Testis (tissue), 2 donors: ENCODE results near the gene EHMT1.
"Not testable (repeated sequence)": the region's sequence is repeated elsewhere in the genome, so short reads cannot be mapped to it uniquely, and the experiment has no call there.

Experiments
- POLR2A ChIP-seq: fragments of 450-650 bp; IDR thresholded peaks from one replicate; pipeline ENCODE4 v1.6.1; 2017; ENCODE audit warnings: antibody characterized with exemption, mild to moderate bottlenecking, moderate library complexity
- TF ChIP-seq, protein P1 (sequence below), 3 experiments: fragments of 450-650 bp in 2 of 3; fragments of 200-600 bp in 1 of 3; sonication (generic) in 1 of 3; IDR thresholded peaks; one replicate each; pipeline ENCODE4 v1.5.1; 2016 to 2019; ENCODE audit warnings: antibody characterized with exemption in 3 of 3, mild to moderate bottlenecking in 2 of 3, moderate library complexity in 1 of 3

DNA sequence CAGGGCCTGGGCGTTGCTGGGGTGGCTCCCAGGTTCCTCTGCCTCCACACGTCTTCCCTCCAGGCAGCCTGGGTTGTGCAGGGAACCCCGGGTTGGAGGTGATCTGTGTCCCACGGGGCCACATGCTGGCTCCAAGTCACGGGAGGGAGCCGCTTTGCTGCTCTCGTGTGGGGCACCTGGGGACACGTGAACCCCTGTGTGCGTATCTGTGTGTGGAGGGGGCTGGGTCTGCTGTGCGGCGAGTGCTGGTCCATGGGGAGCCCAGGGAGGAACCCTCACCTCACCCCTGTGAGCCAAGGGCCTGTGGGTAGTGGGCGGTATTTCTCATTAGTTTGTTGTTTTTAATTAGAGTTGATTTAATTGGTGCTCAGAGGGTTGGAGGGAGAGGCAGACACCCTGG, 266.3 kb downstream of the EHMT1 start:
- TF ChIP-seq, protein P1, sequence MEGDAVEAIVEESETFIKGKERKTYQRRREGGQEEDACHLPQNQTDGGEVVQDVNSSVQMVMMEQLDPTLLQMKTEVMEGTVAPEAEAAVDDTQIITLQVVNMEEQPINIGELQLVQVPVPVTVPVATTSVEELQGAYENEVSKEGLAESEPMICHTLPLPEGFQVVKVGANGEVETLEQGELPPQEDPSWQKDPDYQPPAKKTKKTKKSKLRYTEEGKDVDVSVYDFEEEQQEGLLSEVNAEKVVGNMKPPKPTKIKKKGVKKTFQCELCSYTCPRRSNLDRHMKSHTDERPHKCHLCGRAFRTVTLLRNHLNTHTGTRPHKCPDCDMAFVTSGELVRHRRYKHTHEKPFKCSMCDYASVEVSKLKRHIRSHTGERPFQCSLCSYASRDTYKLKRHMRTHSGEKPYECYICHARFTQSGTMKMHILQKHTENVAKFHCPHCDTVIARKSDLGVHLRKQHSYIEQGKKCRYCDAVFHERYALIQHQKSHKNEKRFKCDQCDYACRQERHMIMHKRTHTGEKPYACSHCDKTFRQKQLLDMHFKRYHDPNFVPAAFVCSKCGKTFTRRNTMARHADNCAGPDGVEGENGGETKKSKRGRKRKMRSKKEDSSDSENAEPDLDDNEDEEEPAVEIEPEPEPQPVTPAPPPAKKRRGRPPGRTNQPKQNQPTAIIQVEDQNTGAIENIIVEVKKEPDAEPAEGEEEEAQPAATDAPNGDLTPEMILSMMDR (IDR thresholded peaks at IDR 0.05) = not testable (repeated sequence)
- TF ChIP-seq POLR2A = not testable (repeated sequence)
